ENCODE measurements around the gene PDE4D. TPM values are rescaled to one million over a fixed set of nuclear protein-coding genes. Genes with fewer than 3 reads are reported as not detected.

PDE4D gene
- total RNA-seq, 1 donor from 2014 or later: 6.8 TPM

GRCh38 chr5:59054963-59055528, 838.5 kb downstream of the PDE4D start:
- TF ChIP-seq CTCF (IDR thresholded peaks at IDR 0.05; ENCODE audit: insufficient read depth, low read length, severe bottlenecking): no peak
- FAIRE-seq (no peak), DNase-seq (ENCODE audit: low read depth) (no peak)
- no peaks in the 10 kb centered on the region for H3K36me3 ChIP-seq (ENCODE audit: control insufficient read depth, insufficient read depth, low read length)
- H3K27me3 ChIP-seq (ENCODE audit: control insufficient read depth, insufficient read depth, low read length): no peaks in the 10 kb centered on the region
- no peak overlapping the region for H3K4me3 ChIP-seq (ENCODE audit: low read depth, low read length)

GRCh38 chr5:59051951-59052350, 841.6 kb downstream of the PDE4D start:
- no peak for DNase-seq (ENCODE audit: low read depth)
- H3K4me3 ChIP-seq (ENCODE audit: low read depth, low read length): no peak overlapping the region
- FAIRE-seq: peak; percentile 73
- no peaks in the 10 kb centered on the region for H3K27me3 ChIP-seq (ENCODE audit: control insufficient read depth, insufficient read depth, low read length)
- no peaks in the 10 kb centered on the region for H3K36me3 ChIP-seq (ENCODE audit: control insufficient read depth, insufficient read depth, low read length)
- TF ChIP-seq CTCF (IDR thresholded peaks at IDR 0.05; ENCODE audit: insufficient read depth, low read length, severe bottlenecking): no peak

- no peaks in the 10 kb centered on the region for H3K36me3 ChIP-seq (ENCODE audit: control insufficient read depth, insufficient read depth, low read length)
- TF ChIP-seq CTCF (IDR thresholded peaks at IDR 0.05; ENCODE audit: insufficient read depth, low read length, severe bottlenecking): no peak
- DNase-seq (ENCODE audit: low read depth) (no peak), FAIRE-seq (no peak)
- no peaks in the 10 kb centered on the region for H3K27me3 ChIP-seq (ENCODE audit: control insufficient read depth, insufficient read depth, low read length)
- H3K4me3 ChIP-seq (ENCODE audit: low read depth, low read length): no peak overlapping the region
These were observed 844.4 kb downstream of the PDE4D start for GRCh38 chr5:59049095-59049494.

GRCh38 chr5:59042201-59043055, 851.1 kb downstream of the PDE4D start:
- TF ChIP-seq CTCF (IDR thresholded peaks at IDR 0.05; ENCODE audit: insufficient read depth, low read length, severe bottlenecking): no peak
- H3K27me3 ChIP-seq (ENCODE audit: control insufficient read depth, insufficient read depth, low read length): no peaks in the 10 kb centered on the region
- no peak overlapping the region for H3K4me3 ChIP-seq (ENCODE audit: low read depth, low read length)
- peak; percentile 71 for DNase-seq (ENCODE audit: low read depth)
- FAIRE-seq: peak; percentile 58
- no peaks in the 10 kb centered on the region for H3K36me3 ChIP-seq (ENCODE audit: control insufficient read depth, insufficient read depth, low read length)

- TF ChIP-seq CTCF (IDR thresholded peaks at IDR 0.05; ENCODE audit: insufficient read depth, low read length, severe bottlenecking): no peak
- H3K27me3 ChIP-seq (ENCODE audit: control insufficient read depth, insufficient read depth, low read length): no peaks in the 10 kb centered on the region
- DNase-seq (ENCODE audit: low read depth): no peak
- no peaks in the 10 kb centered on the region for H3K36me3 ChIP-seq (ENCODE audit: control insufficient read depth, insufficient read depth, low read length)
- H3K4me3 ChIP-seq (ENCODE audit: low read depth, low read length): no peak overlapping the region
- no peak for FAIRE-seq
These were observed 852.2 kb downstream of the PDE4D start for GRCh38 chr5:59041355-59041754.

Data from bronchial epithelial cell (primary cell).